ENCODE data around the gene GAPDH.

The GAPDH gene

GRCh38 chr12:6554168-6555017 is 20.1 kb downstream of the GAPDH start (continued):
- TF ChIP-seq REST (tag by site-specific recombination; IDR thresholded peaks at IDR 0.05), result no peak
- no peak for TF ChIP-seq ZNF140 (tag by site-specific recombination; IDR thresholded peaks at IDR 0.05)
- no peak for TF ChIP-seq ZNF174 (tag by site-specific recombination; IDR thresholded peaks at IDR 0.05)
- peak; percentile 90 for TF ChIP-seq ZBTB17 (tag by site-specific recombination; IDR thresholded peaks at IDR 0.05)
- TF ChIP-seq ZNF670 (tag by site-specific recombination; IDR thresholded peaks at IDR 0.05; ENCODE audit: low read depth), result no peak
- TF ChIP-seq GLI4 (tag by site-specific recombination; IDR thresholded peaks at IDR 0.05), result no peak
- TF ChIP-seq PBX3 (CRISPR knock-in tag; IDR thresholded peaks at IDR 0.05), result peak; percentile 33; the same call in 1 of the 2 replicates
- TF ChIP-seq ZNF391 (tag by site-specific recombination; IDR thresholded peaks at IDR 0.05; ENCODE audit: borderline replicate concordance, low read depth), result 0 out of 2 replicates have a peak, but pooled peaks have one; percentile 13
- peak; percentile 67 for TF ChIP-seq ZIC2 (tag by site-specific recombination; IDR thresholded peaks at IDR 0.05)
- TF ChIP-seq ZNF530 (tag by site-specific recombination; IDR thresholded peaks at IDR 0.05; ENCODE audit: low read depth), result no peak
- TF ChIP-seq ZNF580 (tag by site-specific recombination; IDR thresholded peaks at IDR 0.05), result no peak
- TF ChIP-seq SP3 (tag by site-specific recombination; IDR thresholded peaks at IDR 0.05), result peak; percentile 63
- TF ChIP-seq TRIM28 (IDR thresholded peaks at IDR 0.05; ENCODE audit: borderline replicate concordance, low read length), result no peak
- no peak for TF ChIP-seq ZNF664 (tag by site-specific recombination; IDR thresholded peaks at IDR 0.05)
- no peak for TF ChIP-seq ZBTB6 (tag by site-specific recombination; IDR thresholded peaks at IDR 0.05)
- TF ChIP-seq ZBTB7A (tag by site-specific recombination; IDR thresholded peaks at IDR 0.05; ENCODE audit: low read depth), result no peak
- 0 out of 2 replicates have a peak, but pooled peaks have one; percentile 35 for TF ChIP-seq ZNF398 (tag by site-specific recombination; IDR thresholded peaks at IDR 0.05)
- no peak for TF ChIP-seq ZNF707 (tag by site-specific recombination; IDR thresholded peaks at IDR 0.05)
- TF ChIP-seq ELK4 (IDR thresholded peaks at IDR 0.05; ENCODE audit: borderline replicate concordance, low read depth, low read length), result no peak
- no peak for TF ChIP-seq ZNF473 (tag by site-specific recombination; IDR thresholded peaks at IDR 0.05)
- TF ChIP-seq ZNF544 (tag by site-specific recombination; IDR thresholded peaks at IDR 0.05), result no peak
- no peak for TF ChIP-seq YY2 (tag by site-specific recombination; IDR thresholded peaks at IDR 0.05)
- TF ChIP-seq ZNF112 (tag by site-specific recombination; IDR thresholded peaks at IDR 0.05), result no peak
- TF ChIP-seq ZNF518A (tag by site-specific recombination; conservative IDR thresholded peaks at IDR 0.05; ENCODE audit: low read depth), result no peak
- no peak for TF ChIP-seq ZNF548 (tag by site-specific recombination; IDR thresholded peaks at IDR 0.05)
